ENCODE data around the gene TECR. TPM values are rescaled to one million over a fixed set of nuclear protein-coding genes. Genes with fewer than 3 reads are reported as not detected.
"Not testable (repeated sequence)": the region's sequence is repeated elsewhere in the genome, so short reads cannot be mapped to it uniquely, and the experiment has no call there.

Gene TECR
- total RNA-seq, 2 experiments from 2014 or later, result 93.5 to 98.5 TPM

GRCh38 chr19:14563989-14564651 lies 34.7 kb downstream of the TECR start:
- POLR2A ChIA-PET, result no interaction called here
- H3K36me3 Mint-ChIP-seq (ENCODE audit: low read depth), result peaks cover 11% of the 10 kb centered on the region
- CTCF ChIA-PET, result no interaction called here

GRCh38 chr19:14564652-14565297 lies 35.4 kb downstream of the TECR start:
- peak; percentile 7 for ATAC-seq
- H3K27ac Mint-ChIP-seq; H3K4me3 Mint-ChIP-seq; DNase-seq; intact Hi-C loops (cut with micrococcal nuclease); H3K9me3 Mint-ChIP-seq; H3K27me3 Mint-ChIP-seq: not testable (repeated sequence)
- peaks cover 41% of the 10 kb centered on the region for H3K4me1 Mint-ChIP-seq (ENCODE audit: low read depth)
- H3K36me3 Mint-ChIP-seq (ENCODE audit: low read depth), result peaks cover 11% of the 10 kb centered on the region
- POLR2A ChIA-PET, result interaction anchor here (0.9 kb wide), 1 partner anchor 121 kb away, joined by 3 read pairs; no protein-coding TSS in a partner anchor
- CTCF ChIA-PET, result interaction anchor here (1.5 kb wide), 1 partner anchor 8 kb away, joined by 4 read pairs; no protein-coding TSS in a partner anchor

More at GRCh38 chr19:14563989-14564651, 34.7 kb downstream of the TECR start:
- peak; percentile 90 for ATAC-seq
- Mint-ChIP-seq H3K4me3 (no peak overlapping the region), H3K27ac (no peak overlapping the region), H3K4me1 (ENCODE audit: low read depth) (peaks cover 36% of the 10 kb centered on the region), H3K9me3 (no peaks in the 10 kb centered on the region), H3K27me3 (no peaks in the 10 kb centered on the region)
- peak; percentile 82 for DNase-seq
- intact Hi-C loops (cut with micrococcal nuclease), result no loop called here
- no peak for TF ChIP-seq CTCF (IDR thresholded peaks at IDR 0.05)

GRCh38 chr19:14565298-14565679 lies 35.9 kb downstream of the TECR start:
- no peak for DNase-seq
- no peak for ATAC-seq
- Mint-ChIP-seq H3K9me3 (no peaks in the 10 kb centered on the region), H3K4me3 (no peak overlapping the region), H3K27me3 (no peaks in the 10 kb centered on the region), H3K4me1 (ENCODE audit: low read depth) (peaks cover 40% of the 10 kb centered on the region), H3K27ac (no peak overlapping the region), H3K36me3 (ENCODE audit: low read depth) (peaks cover 11% of the 10 kb centered on the region)
- intact Hi-C loops (cut with micrococcal nuclease), result no loop called here
- POLR2A ChIA-PET, result interaction anchor here (0.9 kb wide), 1 partner anchor 121 kb away, joined by 3 read pairs; no protein-coding TSS in a partner anchor
- CTCF ChIA-PET, result interaction anchor here (1.5 kb wide), 1 partner anchor 8 kb away, joined by 4 read pairs; no protein-coding TSS in a partner anchor
- no peak for TF ChIP-seq CTCF (IDR thresholded peaks at IDR 0.05)

GRCh38 chr19:14565765-14566711 lies 36.6 kb downstream of the TECR start:
- H3K36me3 Mint-ChIP-seq (ENCODE audit: low read depth), result peaks cover 11% of the 10 kb centered on the region
- no peak overlapping the region for H3K4me3 Mint-ChIP-seq

More at GRCh38 chr19:14565765-14566711, 36.6 kb downstream of the TECR start:
- Mint-ChIP-seq H3K9me3 (no peaks in the 10 kb centered on the region), H3K4me1 (ENCODE audit: low read depth) (peaks cover 41% of the 10 kb centered on the region), H3K27ac (no peak overlapping the region), H3K27me3 (no peaks in the 10 kb centered on the region)
- ATAC-seq (no peak), DNase-seq (no peak)
- CTCF ChIA-PET, result interaction anchor here (1.0 to 1.5 kb wide), 2 partner anchors 9 to 124 kb away, joined by 4 to 5 read pairs; partner anchors contain the start of gene ZNF333
- intact Hi-C loops (cut with micrococcal nuclease), result no loop called here
- TF ChIP-seq CTCF (IDR thresholded peaks at IDR 0.05), result no peak
- POLR2A ChIA-PET, result interaction anchor here (0.9 kb wide), 1 partner anchor 120 kb away, joined by 3 read pairs; no protein-coding TSS in a partner anchor
